Measurements from ENCODE around the gene SMARCD1. TPM values are rescaled to one million over a fixed set of nuclear protein-coding genes. Genes with fewer than 3 reads are reported as not detected.

Gene SMARCD1
- total RNA-seq, 1 experiment from 2014 or later: 84.9 TPM

- no peak for ATAC-seq
- no peak for DNase-seq (ENCODE audit: low read depth, low spot score)
- in situ Hi-C loops (cut with HindIII; ENCODE audit: low pct_unique_long_range_greater_than_20kb, low sequenced_read_pairs) (no loop called here), intact Hi-C loops (cut with micrococcal nuclease; ENCODE audit: unreplicated experiment) (loop anchor here (1.0 kb wide), 1 partner anchor 100 kb away; no protein-coding TSS in a partner anchor)
- 0 out of 2 replicates have a peak, but pooled peaks cover under 1% of the 10 kb centered on the region for H3K4me1 ChIP-seq (ENCODE audit: control insufficient read depth, insufficient read depth, low read length)
- no peak overlapping the region for H3K4me3 ChIP-seq (ENCODE audit: low read depth in 2 of 2, low read length in 2 of 2)
- ChIA-PET CTCF (interaction anchor here (0.7 to 1.2 kb wide), 2 partner anchors 10 to 110 kb away, joined by 3 to 5 read pairs; no protein-coding TSS in a partner anchor), POLR2A (no interaction called here)
- H3K27ac ChIP-seq (ENCODE audit: low read length): no peak overlapping the region
- no peaks in the 10 kb centered on the region for H3K36me3 ChIP-seq (ENCODE audit: control insufficient read depth, insufficient read depth, low read length)
- H3K27me3 ChIP-seq (ENCODE audit: control insufficient read depth, insufficient read depth, low read length): no peaks in the 10 kb centered on the region
- no peaks in the 10 kb centered on the region for H3K9me3 ChIP-seq (ENCODE audit: control insufficient read depth, insufficient read depth, low read depth, low read length)
- TF ChIP-seq REST (IDR thresholded peaks at IDR 0.05; ENCODE audit: insufficient read depth in 1 of 2, low read depth in 2 of 2, low read length in 1 of 2) (no peak), TCF7L2 (IDR thresholded peaks at IDR 0.05; ENCODE audit: low read depth, low read length) (no peak), POLR2AphosphoS5 (IDR thresholded peaks at IDR 0.05; ENCODE audit: low read depth, low read length) (no peak), SIN3A (IDR thresholded peaks at IDR 0.05; ENCODE audit: borderline replicate concordance, insufficient read depth, low read depth, low read length) (no peak), CTCF (IDR thresholded peaks at IDR 0.05) (no peak)
- BruUV-seq (replicated peaks): no TSS peak
Observed at GRCh38 chr12:50075808-50076170, 9.4 kb upstream of the SMARCD1 start.

- H3K36me3 ChIP-seq (ENCODE audit: control insufficient read depth, insufficient read depth, low read length): no peaks in the 10 kb centered on the region
- ChIA-PET POLR2A (no interaction called here), CTCF (no interaction called here)
- H3K9me3 ChIP-seq (ENCODE audit: control insufficient read depth, insufficient read depth, low read depth, low read length): no peaks in the 10 kb centered on the region
- no peak overlapping the region for H3K27ac ChIP-seq (ENCODE audit: low read length)
- TF ChIP-seq REST (IDR thresholded peaks at IDR 0.05; ENCODE audit: insufficient read depth in 1 of 2, low read depth in 2 of 2, low read length in 1 of 2) (no peak), CTCF (IDR thresholded peaks at IDR 0.05) (no peak), SIN3A (IDR thresholded peaks at IDR 0.05; ENCODE audit: borderline replicate concordance, insufficient read depth, low read depth, low read length) (no peak)
- ATAC-seq (no peak), DNase-seq (ENCODE audit: low read depth, low spot score) (no peak)
- in situ Hi-C loops (cut with HindIII; ENCODE audit: low pct_unique_long_range_greater_than_20kb, low sequenced_read_pairs): no loop called here
- no TSS peak for BruUV-seq (replicated peaks)
- no peaks in the 10 kb centered on the region for H3K4me1 ChIP-seq (ENCODE audit: control insufficient read depth, insufficient read depth, low read length)
- intact Hi-C loops (cut with micrococcal nuclease; ENCODE audit: unreplicated experiment): no loop called here
- H3K4me3 ChIP-seq (ENCODE audit: low read depth in 2 of 2, low read length in 2 of 2): no peak overlapping the region
- H3K27me3 ChIP-seq (ENCODE audit: control insufficient read depth, insufficient read depth, low read length): no peaks in the 10 kb centered on the region
Observed at GRCh38 chr12:50077099-50077498, 8.0 kb upstream of the SMARCD1 start.

Measured in Panc1 (cell line).